ENCODE data around the gene STK32B.
"Not testable (repeated sequence)": the region's sequence is repeated elsewhere in the genome, so short reads cannot be mapped to it uniquely, and the experiment has no call there.

Gene STK32B

GRCh38 chr4:5030927-5031326 is 20.4 kb upstream of the STK32B start:
- no peak for DNase-seq (ENCODE audit: low read depth)

- DNase-seq (ENCODE audit: low read depth): no peak
These were observed 18.5 kb upstream of the STK32B start for GRCh38 chr4:5032813-5033212.

- no peak for DNase-seq (ENCODE audit: low read depth)
These were observed 17.9 kb upstream of the STK32B start for GRCh38 chr4:5033281-5033841.

GRCh38 chr4:5034206-5034605 is 17.1 kb upstream of the STK32B start:
- no peak for DNase-seq (ENCODE audit: low read depth)

- no peak for DNase-seq (ENCODE audit: low read depth)
These were observed 15.0 kb upstream of the STK32B start for GRCh38 chr4:5036239-5036638.

GRCh38 chr4:5037553-5038551 is 13.4 kb upstream of the STK32B start:
- no peak for DNase-seq (ENCODE audit: low read depth)

GRCh38 chr4:5039800-5040199 is 11.5 kb upstream of the STK32B start:
- DNase-seq (ENCODE audit: low read depth): no peak

GRCh38 chr4:5040856-5041620 is 10.2 kb upstream of the STK32B start:
- DNase-seq (ENCODE audit: low read depth): no peak

- DNase-seq (ENCODE audit: low read depth): no peak
These were observed 9.6 kb upstream of the STK32B start for GRCh38 chr4:5041699-5042098.

- DNase-seq (ENCODE audit: low read depth): no peak
These were observed 7.7 kb upstream of the STK32B start for GRCh38 chr4:5043579-5043978.

GRCh38 chr4:5044341-5044740 is 6.9 kb upstream of the STK32B start:
- no peak for DNase-seq (ENCODE audit: low read depth)

GRCh38 chr4:5045097-5045496 is 6.2 kb upstream of the STK32B start:
- DNase-seq (ENCODE audit: low read depth): no peak

- no peak for DNase-seq (ENCODE audit: low read depth)
These were observed 2.6 kb upstream of the STK32B start for GRCh38 chr4:5048721-5049120.

- no peak for DNase-seq (ENCODE audit: low read depth)
These were observed 581 bp upstream of the STK32B start for GRCh38 chr4:5050520-5051277.

GRCh38 chr4:5052204-5052702 is 973 bp downstream of the STK32B start:
- no peak for DNase-seq (ENCODE audit: low read depth)

- DNase-seq (ENCODE audit: low read depth): no peak
These were observed 1.6 kb downstream of the STK32B start for GRCh38 chr4:5052726-5053425.

- no peak for DNase-seq (ENCODE audit: low read depth)
These were observed 3.3 kb downstream of the STK32B start for GRCh38 chr4:5054532-5054931.

GRCh38 chr4:5055411-5055810 is 4.1 kb downstream of the STK32B start:
- no peak for DNase-seq (ENCODE audit: low read depth)

- DNase-seq (ENCODE audit: low read depth): no peak
These were observed 14.8 kb downstream of the STK32B start for GRCh38 chr4:5066101-5066500.

- not testable (repeated sequence) for DNase-seq (ENCODE audit: low read depth)
These were observed 15.7 kb downstream of the STK32B start for GRCh38 chr4:5066968-5067367.

- DNase-seq (ENCODE audit: low read depth): no peak
These were observed 16.6 kb downstream of the STK32B start for GRCh38 chr4:5067908-5068307.
